HCT116 (cell line): ENCODE data around the gene BCL11B.

ENCODE experiments used
- EZH2phosphoT487 ChIP-seq: fragments of 200-600 bp; IDR thresholded peaks from 2 replicates; pipeline ENCODE4 v1.6.1; 2018; ENCODE audit warnings: antibody characterized with exemption, borderline replicate concordance
- JUND ChIP-seq: IDR thresholded peaks from 2 replicates; pipeline ENCODE4 v1.6.1; 2012
- TF ChIP-seq, protein P1 (sequence below), 3 experiments: fragments of 200-600 bp in 1 of 3; sonication (generic) in 1 of 3; IDR thresholded peaks in 2 of 3; conservative IDR thresholded peaks in 1 of 3; 2 replicates each; pipeline ENCODE4 v1.5.1; 2012 to 2017; ENCODE audit warnings: low read depth in 2 of 3, low read length in 2 of 3, antibody characterized with exemption in 1 of 3, borderline replicate concordance in 1 of 3, control low read depth in 1 of 3, mild to moderate bottlenecking in 1 of 3, mixed read lengths in 1 of 3, mixed run types in 1 of 3, moderate library complexity in 1 of 3; ENCODE audit not compliant: insufficient read depth in 1 of 3

- TF ChIP-seq, protein P1, sequence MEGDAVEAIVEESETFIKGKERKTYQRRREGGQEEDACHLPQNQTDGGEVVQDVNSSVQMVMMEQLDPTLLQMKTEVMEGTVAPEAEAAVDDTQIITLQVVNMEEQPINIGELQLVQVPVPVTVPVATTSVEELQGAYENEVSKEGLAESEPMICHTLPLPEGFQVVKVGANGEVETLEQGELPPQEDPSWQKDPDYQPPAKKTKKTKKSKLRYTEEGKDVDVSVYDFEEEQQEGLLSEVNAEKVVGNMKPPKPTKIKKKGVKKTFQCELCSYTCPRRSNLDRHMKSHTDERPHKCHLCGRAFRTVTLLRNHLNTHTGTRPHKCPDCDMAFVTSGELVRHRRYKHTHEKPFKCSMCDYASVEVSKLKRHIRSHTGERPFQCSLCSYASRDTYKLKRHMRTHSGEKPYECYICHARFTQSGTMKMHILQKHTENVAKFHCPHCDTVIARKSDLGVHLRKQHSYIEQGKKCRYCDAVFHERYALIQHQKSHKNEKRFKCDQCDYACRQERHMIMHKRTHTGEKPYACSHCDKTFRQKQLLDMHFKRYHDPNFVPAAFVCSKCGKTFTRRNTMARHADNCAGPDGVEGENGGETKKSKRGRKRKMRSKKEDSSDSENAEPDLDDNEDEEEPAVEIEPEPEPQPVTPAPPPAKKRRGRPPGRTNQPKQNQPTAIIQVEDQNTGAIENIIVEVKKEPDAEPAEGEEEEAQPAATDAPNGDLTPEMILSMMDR (IDR thresholded peaks at IDR 0.05 in 2 of 3, conservative IDR thresholded peaks at IDR 0.05 in 1 of 3; ENCODE audit: borderline replicate concordance in 1 of 3, insufficient read depth in 1 of 3, low read depth in 2 of 3, low read length in 2 of 3) = no peak
- TF ChIP-seq JUND (peak; percentile 25; the same call in 1 of the 2 replicates), EZH2phosphoT487 (no peak)
Measured at GRCh38 chr14:99234355-99234754, 37.6 kb downstream of the BCL11B start.
